Gastrocnemius medialis (tissue), 4 donors: ENCODE results near the gene SART3. TPM values are rescaled to one million over a fixed set of nuclear protein-coding genes. Genes with fewer than 3 reads are reported as not detected.

Experiments
- ATAC-seq, 2 donors: fragments of 150-250 bp; one replicate each; pipeline ENCODE4 v1.9.1; 2016
- DNase-seq, 2 donors: peaks; one replicate each; pipeline ENCODE4 v3.0.0-alpha.2; 2019
- H3K27ac ChIP-seq, 4 donors: fragments of 200-600 bp; sonication (generic); 1 replicate in 1 of 4; 2 replicates in 3 of 4; pipeline ENCODE4 v1.5.1; 2016 to 2018; ENCODE audit warnings: mild to moderate bottlenecking in 2 of 4, moderate library complexity in 1 of 4
- H3K27me3 ChIP-seq, 3 donors: fragments of 200-600 bp; sonication (generic) in 2 of 3; 1 replicate in 1 of 3; 2 replicates in 2 of 3; pipeline versions ENCODE4 v1.5.1 to v1.6.0; 2016 to 2019; ENCODE audit warnings: mild to moderate bottlenecking in 1 of 3, moderate library complexity in 1 of 3
- H3K36me3 ChIP-seq, 2 donors: fragments of 200-600 bp; sonication (generic) in 1 of 2; one replicate each; pipeline ENCODE4 v1.5.1; 2017 to 2018
- H3K4me1 ChIP-seq, 2 donors: fragments of 200-600 bp; sonication (generic) in 1 of 2; one replicate each; pipeline ENCODE4 v1.5.1; 2016 to 2017; ENCODE audit warnings: mild to moderate bottlenecking in 2 of 2
- H3K4me3 ChIP-seq, 4 donors: fragments of 200-600 bp; sonication (generic) in 3 of 4; 1 replicate in 1 of 4; 2 replicates in 3 of 4; pipeline ENCODE4 v1.5.1; 2016 to 2019; ENCODE audit warnings: mild to moderate bottlenecking in 2 of 4
- H3K9me3 ChIP-seq, 3 donors: fragments of 200-600 bp; sonication (generic) in 2 of 3; 1 replicate in 1 of 3; 2 replicates in 2 of 3; pipeline ENCODE4 v1.5.1; 2016 to 2019
- POLR2A ChIP-seq, 2 donors: fragments of 450-650 bp; IDR thresholded peaks; one replicate each; pipeline ENCODE4 v1.6.1; 2017; ENCODE audit warnings: antibody characterized with exemption in 2 of 2, mild to moderate bottlenecking in 2 of 2, moderate library complexity in 2 of 2
- in situ Hi-C, 4 donors: fragments of 200-750 bp; cut with MboI; loops; one replicate each; pipeline versions ENCODE4 v1.15.0 to v1.8.0; 2017; ENCODE audit warnings: low sequenced_read_pairs in 4 of 4
- intact Hi-C: fragments of 100-400 bp; cut with DNase I; formaldehyde crosslinking; loops from one replicate; pipeline ENCODE4 v1.15.1; 2023; ENCODE audit warnings: low total_unique reads
- total RNA-seq, 4 donors: library from RNA; depleted of rRNA; stranded (reverse); fragments of >200 nt; gene quantifications; one replicate each; pipeline versions ENCODE4 v1.1.0 to v1.2.3, GENCODE V29; 2016
- TF ChIP-seq, protein P1 (sequence below), 5 experiments: fragments of 450-650 bp in 3 of 5; fragments of 200-600 bp in 2 of 5; sonication (generic) in 2 of 5; IDR thresholded peaks in 4 of 5; conservative IDR thresholded peaks in 1 of 5; 1 replicate in 4 of 5; 2 replicates in 1 of 5; pipeline ENCODE4 v1.5.1; 2016 to 2019; ENCODE audit warnings: antibody characterized with exemption in 5 of 5, mild to moderate bottlenecking in 3 of 5, moderate library complexity in 3 of 5

The SART3 gene, protein sequence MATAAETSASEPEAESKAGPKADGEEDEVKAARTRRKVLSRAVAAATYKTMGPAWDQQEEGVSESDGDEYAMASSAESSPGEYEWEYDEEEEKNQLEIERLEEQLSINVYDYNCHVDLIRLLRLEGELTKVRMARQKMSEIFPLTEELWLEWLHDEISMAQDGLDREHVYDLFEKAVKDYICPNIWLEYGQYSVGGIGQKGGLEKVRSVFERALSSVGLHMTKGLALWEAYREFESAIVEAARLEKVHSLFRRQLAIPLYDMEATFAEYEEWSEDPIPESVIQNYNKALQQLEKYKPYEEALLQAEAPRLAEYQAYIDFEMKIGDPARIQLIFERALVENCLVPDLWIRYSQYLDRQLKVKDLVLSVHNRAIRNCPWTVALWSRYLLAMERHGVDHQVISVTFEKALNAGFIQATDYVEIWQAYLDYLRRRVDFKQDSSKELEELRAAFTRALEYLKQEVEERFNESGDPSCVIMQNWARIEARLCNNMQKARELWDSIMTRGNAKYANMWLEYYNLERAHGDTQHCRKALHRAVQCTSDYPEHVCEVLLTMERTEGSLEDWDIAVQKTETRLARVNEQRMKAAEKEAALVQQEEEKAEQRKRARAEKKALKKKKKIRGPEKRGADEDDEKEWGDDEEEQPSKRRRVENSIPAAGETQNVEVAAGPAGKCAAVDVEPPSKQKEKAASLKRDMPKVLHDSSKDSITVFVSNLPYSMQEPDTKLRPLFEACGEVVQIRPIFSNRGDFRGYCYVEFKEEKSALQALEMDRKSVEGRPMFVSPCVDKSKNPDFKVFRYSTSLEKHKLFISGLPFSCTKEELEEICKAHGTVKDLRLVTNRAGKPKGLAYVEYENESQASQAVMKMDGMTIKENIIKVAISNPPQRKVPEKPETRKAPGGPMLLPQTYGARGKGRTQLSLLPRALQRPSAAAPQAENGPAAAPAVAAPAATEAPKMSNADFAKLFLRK
- total RNA-seq: 10 to 100 TPM; 38.1 to 52.6 (median 51.3) TPM

DNA sequence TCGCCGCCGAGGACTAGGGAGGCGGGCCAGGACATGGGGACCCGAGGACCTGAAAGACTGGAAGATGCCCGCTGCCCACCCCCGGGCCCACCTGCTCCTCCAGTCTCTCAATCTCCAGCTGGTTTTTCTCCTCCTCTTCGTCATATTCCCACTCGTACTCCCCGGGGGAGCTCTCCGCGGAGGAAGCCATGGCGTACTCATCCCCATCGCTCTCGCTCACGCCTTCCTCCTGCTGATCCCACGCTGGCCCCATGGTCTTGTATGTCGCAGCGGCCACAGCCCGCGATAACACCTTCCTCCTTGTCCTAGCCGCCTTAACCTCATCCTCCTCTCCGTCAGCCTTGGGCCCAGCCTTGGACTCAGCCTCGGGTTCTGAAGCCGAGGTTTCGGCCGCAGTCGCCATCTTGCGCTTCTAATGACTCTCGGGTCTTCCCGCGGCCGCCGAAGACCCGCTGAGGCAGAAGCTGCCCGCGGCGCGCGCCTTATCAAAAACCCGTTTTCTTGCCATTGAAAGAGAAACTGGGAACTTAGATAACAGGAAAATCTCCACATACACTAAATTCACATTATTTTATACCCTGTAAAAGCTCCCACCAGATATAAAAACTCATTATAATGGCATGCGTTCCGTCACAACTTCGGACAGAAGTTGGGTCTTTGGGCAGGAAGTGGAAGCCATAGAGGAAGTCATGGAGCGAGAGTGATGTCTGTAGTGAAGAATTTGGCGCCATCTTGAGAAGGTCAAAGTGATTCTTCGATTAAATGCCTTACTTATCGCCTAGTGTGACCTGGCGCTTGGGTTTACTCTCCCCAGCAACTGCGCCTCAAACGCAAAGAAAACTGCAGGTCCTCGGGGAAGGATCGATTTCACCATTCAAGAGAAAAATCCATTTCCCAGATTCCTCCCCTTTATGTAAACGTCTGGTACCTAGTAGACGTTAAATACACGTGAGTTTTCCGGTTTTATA, at the start of gene SART3:
TSS of gene SART3 (minus strand) at position 422 of the 968 bp plus-strand sequence. CDS start at position 403, 19 bp downstream.
- H3K27ac ChIP-seq: peak within 1 kb of the TSS; percentile 92 to 97 (median 96)
- DNase-seq: peak; percentile 49 to 68
- ATAC-seq: peak; percentile 69 to 73
- H3K36me3 ChIP-seq: peaks cover 0 to 25% of the 10 kb centered on the region in 2 donors
- H3K4me3 ChIP-seq: peak within 1 kb of the TSS; percentile 90 to 100 (median 94)
- H3K4me1 ChIP-seq: peaks cover 62 to 64% of the 10 kb centered on the region in 2 donors
- H3K27me3 ChIP-seq: no peaks in the 10 kb centered on the region
- no peaks in the 10 kb centered on the region for H3K9me3 ChIP-seq
- in situ Hi-C loops: loop anchor here (5.0 to 25.0 kb wide), 5 partner anchors 56 to 534 kb away; partner anchors contain the start of genes ALKBH2 (in 4 of the 4), UNG (in 4 of the 4) and SSH1 (in 1 of the 4)
- peak in 1 of 2 donors; percentile 69 for TF ChIP-seq POLR2A (IDR thresholded peaks at IDR 0.05)
- TF ChIP-seq, protein P1, sequence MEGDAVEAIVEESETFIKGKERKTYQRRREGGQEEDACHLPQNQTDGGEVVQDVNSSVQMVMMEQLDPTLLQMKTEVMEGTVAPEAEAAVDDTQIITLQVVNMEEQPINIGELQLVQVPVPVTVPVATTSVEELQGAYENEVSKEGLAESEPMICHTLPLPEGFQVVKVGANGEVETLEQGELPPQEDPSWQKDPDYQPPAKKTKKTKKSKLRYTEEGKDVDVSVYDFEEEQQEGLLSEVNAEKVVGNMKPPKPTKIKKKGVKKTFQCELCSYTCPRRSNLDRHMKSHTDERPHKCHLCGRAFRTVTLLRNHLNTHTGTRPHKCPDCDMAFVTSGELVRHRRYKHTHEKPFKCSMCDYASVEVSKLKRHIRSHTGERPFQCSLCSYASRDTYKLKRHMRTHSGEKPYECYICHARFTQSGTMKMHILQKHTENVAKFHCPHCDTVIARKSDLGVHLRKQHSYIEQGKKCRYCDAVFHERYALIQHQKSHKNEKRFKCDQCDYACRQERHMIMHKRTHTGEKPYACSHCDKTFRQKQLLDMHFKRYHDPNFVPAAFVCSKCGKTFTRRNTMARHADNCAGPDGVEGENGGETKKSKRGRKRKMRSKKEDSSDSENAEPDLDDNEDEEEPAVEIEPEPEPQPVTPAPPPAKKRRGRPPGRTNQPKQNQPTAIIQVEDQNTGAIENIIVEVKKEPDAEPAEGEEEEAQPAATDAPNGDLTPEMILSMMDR (IDR thresholded peaks at IDR 0.05 in 4 of 5, conservative IDR thresholded peaks at IDR 0.05 in 1 of 5): no peak
- intact Hi-C loops: loop anchor here (5.0 kb wide), 3 partner anchors 171 to 491 kb away; partner anchors contain the start of genes CORO1C and USP30

DNA sequence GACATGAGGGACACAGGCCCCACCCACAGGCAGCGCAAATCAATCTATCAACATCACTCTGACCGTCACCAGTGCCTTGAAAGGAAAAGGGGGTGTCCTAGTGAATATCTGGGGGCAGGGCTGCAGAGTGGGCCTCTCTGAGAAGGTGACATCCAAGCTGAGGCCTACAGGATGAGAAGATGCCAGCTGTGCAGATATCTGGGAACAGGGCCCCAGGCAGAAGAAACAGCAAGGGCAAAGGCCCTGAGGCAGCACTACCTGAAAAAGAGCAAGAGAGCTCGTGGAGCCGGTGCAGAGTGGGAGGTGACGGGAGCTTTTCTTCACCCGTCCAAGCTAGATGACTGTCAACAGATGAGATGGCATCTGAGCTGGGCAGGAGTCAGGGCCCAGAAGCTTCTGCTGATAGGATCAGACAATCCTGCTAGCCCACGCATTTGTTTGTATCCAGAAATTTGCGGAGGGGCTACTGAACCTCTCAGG, 49.4 kb upstream of the SART3 start:
- no peaks in the 10 kb centered on the region for H3K4me1 ChIP-seq
- in situ Hi-C loops: no loop called here

DNA sequence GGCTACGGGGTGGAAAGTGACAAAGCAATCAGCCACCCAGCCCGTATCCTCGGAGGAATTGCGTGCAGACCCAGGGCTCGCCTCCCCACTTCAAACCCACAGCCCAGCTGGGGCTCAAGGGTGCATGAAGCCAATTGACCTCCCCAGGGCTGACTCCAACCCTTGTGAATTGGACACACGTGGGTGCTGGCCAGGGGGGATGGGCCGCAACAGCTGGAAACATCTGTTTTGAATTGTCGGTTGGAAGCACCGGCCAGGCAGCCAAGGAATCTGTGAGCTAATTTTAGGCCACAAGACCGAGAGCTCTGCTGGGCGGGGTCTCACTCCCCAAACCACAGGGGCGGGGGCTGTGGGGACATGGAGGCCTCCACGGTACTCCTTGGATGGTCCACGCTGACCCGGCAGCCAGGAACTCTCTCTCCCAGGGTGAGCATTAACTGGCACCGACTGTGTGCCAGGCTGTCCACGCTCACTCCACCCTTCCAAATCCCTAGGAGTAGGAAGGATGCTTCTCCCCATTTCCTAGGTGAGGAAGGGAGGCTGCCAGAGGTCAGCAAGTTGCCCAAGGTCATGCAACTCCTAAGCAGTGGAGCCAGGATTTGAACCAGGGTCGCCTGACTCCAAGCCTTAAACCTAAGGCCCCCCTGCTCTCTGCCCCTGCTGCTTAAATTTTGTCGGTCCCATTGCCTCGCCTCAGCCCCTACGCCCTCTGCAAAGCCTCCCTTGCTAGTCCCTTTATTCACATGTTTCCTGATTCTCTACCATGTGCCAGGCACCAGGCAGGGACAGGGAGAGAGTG, 48.8 kb upstream of the SART3 start:
- ATAC-seq: peak; percentile 18 to 49
- H3K4me1 ChIP-seq: no peaks in the 10 kb centered on the region
- no peaks in the 10 kb centered on the region for H3K27me3 ChIP-seq
- H3K27ac ChIP-seq: no peak overlapping the region
- H3K9me3 ChIP-seq: no peaks in the 10 kb centered on the region
- TF ChIP-seq, protein P1 (IDR thresholded peaks at IDR 0.05 in 4 of 5, conservative IDR thresholded peaks at IDR 0.05 in 1 of 5): no peak
- no peak for TF ChIP-seq POLR2A (IDR thresholded peaks at IDR 0.05)
- H3K36me3 ChIP-seq: no peaks in the 10 kb centered on the region
- H3K4me3 ChIP-seq: no peak overlapping the region
- intact Hi-C loops (no loop called here), in situ Hi-C loops (no loop called here)
- DNase-seq: peak; percentile 26 to 45

More for the DNA sequence above, 49.4 kb upstream of the SART3 start:
- Histone ChIP-seq H3K36me3 (no peaks in the 10 kb centered on the region), H3K27ac (no peak overlapping the region), H3K4me3 (no peak overlapping the region), H3K9me3 (no peaks in the 10 kb centered on the region), H3K27me3 (no peaks in the 10 kb centered on the region)
- intact Hi-C loops: no loop called here
- no peak for ATAC-seq
- no peak for TF ChIP-seq POLR2A (IDR thresholded peaks at IDR 0.05)
- TF ChIP-seq, protein P1 (IDR thresholded peaks at IDR 0.05 in 4 of 5, conservative IDR thresholded peaks at IDR 0.05 in 1 of 5): no peak
- DNase-seq: no peak
